GM15510 (cell line): ENCODE data around the gene THSD4.

Experiments used
- POLR2A ChIP-seq: IDR thresholded peaks from 3 replicates; pipeline ENCODE4 v1.6.1; 2011; ENCODE audit warnings: borderline replicate concordance; ENCODE audit not compliant: insufficient read length; ENCODE audit errors: extremely low read depth

Gene THSD4

GRCh38 chr15:71549091-71549490 lies 433.8 kb downstream of the THSD4 start:
- TF ChIP-seq POLR2A: no peak

GRCh38 chr15:71549697-71550096 lies 434.4 kb downstream of the THSD4 start:
- TF ChIP-seq POLR2A: no peak

GRCh38 chr15:71551566-71551965 lies 436.3 kb downstream of the THSD4 start:
- TF ChIP-seq POLR2A: no peak

GRCh38 chr15:71559098-71559497 lies 443.8 kb downstream of the THSD4 start:
- no peak for TF ChIP-seq POLR2A

- no peak for TF ChIP-seq POLR2A
Measured at GRCh38 chr15:71559616-71560015, 444.3 kb downstream of the THSD4 start.

GRCh38 chr15:71562251-71562650 lies 447.0 kb downstream of the THSD4 start:
- no peak for TF ChIP-seq POLR2A

GRCh38 chr15:71564217-71564616 lies 448.9 kb downstream of the THSD4 start:
- TF ChIP-seq POLR2A: no peak

- TF ChIP-seq POLR2A: no peak
Measured at GRCh38 chr15:71565006-71565405, 449.7 kb downstream of the THSD4 start.

GRCh38 chr15:71565631-71566160 lies 450.4 kb downstream of the THSD4 start:
- TF ChIP-seq POLR2A: no peak

GRCh38 chr15:71566226-71566625 lies 451.0 kb downstream of the THSD4 start:
- TF ChIP-seq POLR2A: no peak

GRCh38 chr15:71567173-71567572 lies 451.9 kb downstream of the THSD4 start:
- TF ChIP-seq POLR2A: no peak

GRCh38 chr15:71568227-71568626 lies 453.0 kb downstream of the THSD4 start:
- no peak for TF ChIP-seq POLR2A

- TF ChIP-seq POLR2A: no peak
Measured at GRCh38 chr15:71570736-71571135, 455.5 kb downstream of the THSD4 start.

- TF ChIP-seq POLR2A: no peak
Measured at GRCh38 chr15:71571641-71572040, 456.4 kb downstream of the THSD4 start.

- TF ChIP-seq POLR2A: no peak
Measured at GRCh38 chr15:71572452-71573053, 457.3 kb downstream of the THSD4 start.

- no peak for TF ChIP-seq POLR2A
Measured at GRCh38 chr15:71573599-71573998, 458.3 kb downstream of the THSD4 start.
